Medulla oblongata (tissue), 1 donor: ENCODE results near the gene USP13.
A peak's percentile ranks its signal among the peaks of the same experiment; 100 is the strongest.
"Not testable (repeated sequence)": the region's sequence is repeated elsewhere in the genome, so short reads cannot be mapped to it uniquely, and the experiment has no call there.

Source experiments
- DNase-seq: peaks from one replicate; pipeline ENCODE4 v3.0.0-alpha.2; 2015; ENCODE audit errors: extremely low spot score

Gene USP13

GRCh38 chr3:179652447-179653095 lies at the start of gene USP13:
TSS of gene USP13 (plus strand) at chr3:179653040. CDS start at chr3:179653226, 186 bp downstream.
- peak; percentile 82 for DNase-seq

- no peak for DNase-seq
Measured at GRCh38 chr3:179603321-179603720, 49.5 kb upstream of the USP13 start.

- DNase-seq: no peak
Measured at GRCh38 chr3:179603831-179604230, 49.0 kb upstream of the USP13 start.

- DNase-seq: peak; percentile 99
Measured at GRCh38 chr3:179604321-179605078, 48.3 kb upstream of the USP13 start, which contains the start of the genes MRPL47 and NDUFB5. TSS of gene MRPL47 (minus strand) at chr3:179604638. CDS start at chr3:179604624, 14 bp downstream. TSS of gene NDUFB5 (plus strand) at chr3:179604794. CDS start at chr3:179604816, 22 bp downstream.

- no peak for DNase-seq
Measured at GRCh38 chr3:179606534-179607085, 46.2 kb upstream of the USP13 start.

GRCh38 chr3:179608931-179609720 lies 43.7 kb upstream of the USP13 start:
- DNase-seq: no peak

- no peak for DNase-seq
Measured at GRCh38 chr3:179610066-179610465, 42.8 kb upstream of the USP13 start.

GRCh38 chr3:179613807-179614206 lies 39.0 kb upstream of the USP13 start:
- DNase-seq: no peak

- no peak for DNase-seq
Measured at GRCh38 chr3:179615458-179616173, 37.2 kb upstream of the USP13 start.

GRCh38 chr3:179622023-179622422 lies 30.8 kb upstream of the USP13 start:
- DNase-seq: no peak

GRCh38 chr3:179624451-179624850 lies 28.4 kb upstream of the USP13 start:
- DNase-seq: no peak

- DNase-seq: no peak
Measured at GRCh38 chr3:179630753-179631451, 21.9 kb upstream of the USP13 start.

GRCh38 chr3:179640469-179640868 lies 12.4 kb upstream of the USP13 start:
- DNase-seq: no peak

- no peak for DNase-seq
Measured at GRCh38 chr3:179642871-179643270, 10.0 kb upstream of the USP13 start.

- not testable (repeated sequence) for DNase-seq
Measured at GRCh38 chr3:179643837-179644236, 9.0 kb upstream of the USP13 start.

- DNase-seq: no peak
Measured at GRCh38 chr3:179646177-179646576, 6.7 kb upstream of the USP13 start.

- peak; percentile 43 for DNase-seq
Measured at GRCh38 chr3:179651687-179652446, 973 bp upstream of the USP13 start.

- peak; percentile 76 for DNase-seq
Measured at GRCh38 chr3:179653096-179653797, 407 bp downstream of the USP13 start.

- no peak for DNase-seq
Measured at GRCh38 chr3:179655236-179655635, 2.4 kb downstream of the USP13 start.
